AG04449 (cell line): ENCODE results near the gene BCKDHA.

Experiments
- CTCF ChIA-PET: fragments of 350-600 bp; formaldehyde crosslinking; extraction: SDS; loops from one replicate; lab custom pipeline; 2021; ENCODE audit warnings: antibody characterized with exemption; lab: Yijun Ruan, JAX
- POLR2A ChIA-PET: fragments of 400-600, 350-600 bp; formaldehyde crosslinking; extraction: SDS; loops from one replicate; lab custom pipeline; 2020; ENCODE audit warnings: antibody characterized with exemption, inconsistent platforms; lab: Yijun Ruan, JAX
- DNase-seq: peaks from one replicate; pipeline ENCODE4 v3.0.0-alpha.2; 2010; ENCODE audit warnings: low read depth, low spot score
- H3K4me3 ChIP-seq: 2 replicates; pipeline ENCODE4 v1.5.1; 2011; ENCODE audit warnings: low read depth, mild to moderate bottlenecking, control low read depth, low read length
- CTCF ChIP-seq: IDR thresholded peaks from one replicate; pipeline ENCODE4 v1.5.1; 2011; ENCODE audit warnings: mild to moderate bottlenecking, moderate library complexity, low read length, control low read depth, inconsistent platforms; ENCODE audit not compliant: insufficient read depth; ENCODE audit errors: missing control alignments

Gene BCKDHA

GRCh38 chr19:41352609-41353465, 44.8 kb upstream of the BCKDHA start:
- H3K4me3 ChIP-seq, result peak overlapping the region; percentile 87
- no peak for DNase-seq
- peak; percentile 67 for TF ChIP-seq CTCF
- ChIA-PET CTCF (interaction anchor here (0.6 to 6.8 kb wide), 17 partner anchors 13 to 148 kb away, joined by 3 to 103 read pairs (median 4); partner anchors contain the start of genes AXL and B9D2), POLR2A (interaction anchor here (0.5 to 3.8 kb wide), 10 partner anchors 11 to 665 kb away, joined by 3 to 29 read pairs (median 3); partner anchors contain the start of genes B9D2 and DMAC2)

GRCh38 chr19:41353466-41354342, 43.9 kb upstream of the BCKDHA start, which contains the start of gene TGFB1:
Gene TGFB1, minus strand, starts transcription at chr19:41353922. Its CDS starts 878 bp downstream, at chr19:41353044.
- ChIA-PET CTCF (interaction anchor here (0.7 to 6.8 kb wide), 10 partner anchors 13 to 149 kb away, joined by 3 to 103 read pairs (median 6); partner anchors contain the start of gene B9D2), POLR2A (interaction anchor here (0.7 to 3.8 kb wide), 6 partner anchors 10 to 86 kb away, joined by 3 to 29 read pairs (median 3); partner anchors contain the start of genes B9D2 and DMAC2)
- peak; percentile 98 for TF ChIP-seq CTCF
- no peak for DNase-seq
- H3K4me3 ChIP-seq, result peak within 1 kb of the TSS; percentile 87

- H3K4me3 ChIP-seq, result peak overlapping the region; percentile 87
- no peak for DNase-seq
- ChIA-PET CTCF (interaction anchor here (0.6 to 6.8 kb wide), 11 partner anchors 8 to 150 kb away, joined by 3 to 103 read pairs (median 5); partner anchors contain the start of gene B9D2), POLR2A (interaction anchor here (3.8 kb wide), 1 partner anchor 9 kb away, joined by 29 read pairs; the partner anchor contains the start of gene B9D2)
- TF ChIP-seq CTCF, result no peak
Measured at GRCh38 chr19:41354343-41354953, 43.2 kb upstream of the BCKDHA start.

- TF ChIP-seq CTCF, result no peak
- H3K4me3 ChIP-seq, result no peak overlapping the region
- POLR2A ChIA-PET, result no interaction called here
- CTCF ChIA-PET, result interaction anchor here (0.6 to 6.8 kb wide), 13 partner anchors 9 to 150 kb away, joined by 3 to 103 read pairs (median 4); partner anchors contain the start of gene B9D2
- DNase-seq, result no peak
Measured at GRCh38 chr19:41355035-41355434, 42.6 kb upstream of the BCKDHA start.

GRCh38 chr19:41355802-41356201, 41.8 kb upstream of the BCKDHA start:
- TF ChIP-seq CTCF, result no peak
- POLR2A ChIA-PET, result no interaction called here
- no peak overlapping the region for H3K4me3 ChIP-seq
- no peak for DNase-seq
- CTCF ChIA-PET, result interaction anchor here (1.0 to 6.8 kb wide), 11 partner anchors 10 to 151 kb away, joined by 3 to 103 read pairs (median 5); partner anchors contain the start of gene B9D2
